ENCODE data around the gene ANKRD37.

ANKRD37 gene

DNA sequence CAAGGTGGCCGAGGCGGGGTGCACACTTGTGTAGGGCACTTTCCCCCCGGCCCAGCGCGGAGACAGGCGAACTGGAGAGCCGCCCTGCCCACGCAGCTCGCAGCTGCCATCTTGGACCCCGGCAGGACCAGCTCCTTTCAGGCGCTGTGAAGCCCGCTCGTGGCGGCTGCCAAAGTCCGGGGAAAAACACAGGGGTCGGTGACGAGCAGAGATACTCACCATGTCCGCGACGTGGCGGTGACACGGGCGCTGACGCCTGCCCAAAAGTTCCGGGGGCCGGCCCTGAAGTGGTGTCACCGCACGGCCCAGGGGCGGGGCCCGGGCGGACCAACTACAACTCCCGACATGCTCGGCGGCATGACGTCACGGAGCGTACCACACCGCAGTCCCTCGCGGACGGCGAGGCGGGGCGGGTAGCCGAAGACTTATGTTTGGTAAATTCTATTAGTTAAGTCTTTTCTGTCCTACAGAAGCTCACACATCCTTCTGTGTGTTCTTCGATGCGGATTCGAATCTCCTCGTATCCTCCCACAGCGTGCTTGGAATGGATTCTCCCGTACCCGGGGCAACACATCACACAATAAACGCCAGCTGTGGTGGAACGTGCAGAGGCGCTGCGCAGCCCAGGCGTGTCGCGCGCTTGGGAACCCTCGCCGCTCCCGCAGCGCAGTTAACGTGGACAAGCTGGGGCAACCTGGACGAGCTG lies 29.2 kb downstream of the ANKRD37 start, which contains the start of gene UFSP2:
Gene UFSP2, minus strand, starts transcription at position 318 of the 706 bp plus-strand sequence. Its CDS starts 96 bp downstream, at position 222.
- DNase-seq (ENCODE audit: low read depth), result peak; percentile 87
- TF ChIP-seq, protein P1, sequence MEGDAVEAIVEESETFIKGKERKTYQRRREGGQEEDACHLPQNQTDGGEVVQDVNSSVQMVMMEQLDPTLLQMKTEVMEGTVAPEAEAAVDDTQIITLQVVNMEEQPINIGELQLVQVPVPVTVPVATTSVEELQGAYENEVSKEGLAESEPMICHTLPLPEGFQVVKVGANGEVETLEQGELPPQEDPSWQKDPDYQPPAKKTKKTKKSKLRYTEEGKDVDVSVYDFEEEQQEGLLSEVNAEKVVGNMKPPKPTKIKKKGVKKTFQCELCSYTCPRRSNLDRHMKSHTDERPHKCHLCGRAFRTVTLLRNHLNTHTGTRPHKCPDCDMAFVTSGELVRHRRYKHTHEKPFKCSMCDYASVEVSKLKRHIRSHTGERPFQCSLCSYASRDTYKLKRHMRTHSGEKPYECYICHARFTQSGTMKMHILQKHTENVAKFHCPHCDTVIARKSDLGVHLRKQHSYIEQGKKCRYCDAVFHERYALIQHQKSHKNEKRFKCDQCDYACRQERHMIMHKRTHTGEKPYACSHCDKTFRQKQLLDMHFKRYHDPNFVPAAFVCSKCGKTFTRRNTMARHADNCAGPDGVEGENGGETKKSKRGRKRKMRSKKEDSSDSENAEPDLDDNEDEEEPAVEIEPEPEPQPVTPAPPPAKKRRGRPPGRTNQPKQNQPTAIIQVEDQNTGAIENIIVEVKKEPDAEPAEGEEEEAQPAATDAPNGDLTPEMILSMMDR (conservative IDR thresholded peaks at IDR 0.05; ENCODE audit: control insufficient read depth, insufficient read depth, low read depth, low read length), result no peak
- peak within 1 kb of the TSS; percentile 95 for H3K4me3 ChIP-seq (ENCODE audit: control insufficient read depth, low read depth, low read length)

DNA sequence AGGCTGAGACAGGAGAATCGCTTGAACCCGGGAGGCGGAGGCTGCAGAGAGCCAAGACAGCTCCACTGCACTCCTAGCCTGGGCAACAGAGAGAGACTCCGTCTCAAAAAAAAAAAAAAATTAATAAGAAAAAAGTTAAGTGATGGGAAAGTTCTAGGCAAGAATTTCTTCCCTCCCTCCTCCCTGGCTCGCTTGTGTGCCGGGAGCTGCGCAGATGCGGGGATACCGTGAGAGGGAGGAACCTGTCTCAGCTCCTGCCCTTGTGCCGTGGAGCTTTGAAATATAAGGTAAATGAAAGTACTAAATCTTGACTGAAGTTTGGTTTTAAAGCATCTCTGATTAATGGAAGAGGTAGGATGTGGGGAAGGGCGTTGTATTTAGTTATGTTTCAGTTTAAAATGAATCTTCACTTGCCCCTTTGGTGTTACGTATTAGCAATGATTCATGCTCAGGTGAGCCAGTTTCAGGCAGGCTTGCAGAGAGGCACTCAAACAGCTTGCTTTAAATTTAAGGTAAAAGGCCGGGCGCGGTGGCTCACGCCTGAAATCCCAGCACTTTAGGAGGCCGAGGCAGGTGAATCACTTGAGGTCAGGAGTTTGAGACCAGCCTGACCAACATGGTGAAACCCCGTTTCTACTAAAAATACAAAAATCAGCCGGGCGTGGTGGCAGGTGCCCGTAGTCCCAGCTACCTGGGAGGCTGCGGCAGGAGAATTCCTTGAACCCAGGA lies 30.5 kb downstream of the ANKRD37 start:
- no peak for DNase-seq (ENCODE audit: low read depth)
- TF ChIP-seq, protein P1 (conservative IDR thresholded peaks at IDR 0.05; ENCODE audit: control insufficient read depth, insufficient read depth, low read depth, low read length), result no peak

DNA sequence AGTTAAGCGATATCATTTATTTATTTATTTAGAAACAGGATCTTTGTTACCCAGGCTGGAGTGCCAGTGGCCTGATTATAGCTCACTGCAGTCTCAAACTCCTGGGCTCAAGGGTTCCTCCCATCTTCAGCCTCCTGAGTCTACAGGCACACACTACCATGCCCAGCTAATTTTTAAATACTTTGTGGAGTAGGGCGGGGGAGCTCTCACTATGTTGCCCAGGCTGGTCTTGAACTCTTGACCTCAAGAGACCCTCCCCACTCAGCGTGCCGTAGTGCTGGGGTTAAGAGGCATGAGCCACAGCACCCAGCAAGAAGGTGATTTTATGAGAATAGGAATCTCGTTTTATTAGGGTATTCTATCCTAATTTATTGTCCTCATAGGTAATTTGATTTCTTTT lies 33.0 kb downstream of the ANKRD37 start:
- TF ChIP-seq, protein P1 (conservative IDR thresholded peaks at IDR 0.05; ENCODE audit: control insufficient read depth, insufficient read depth, low read depth, low read length), result no peak
- no peak for DNase-seq (ENCODE audit: low read depth)
- no peak overlapping the region for H3K4me3 ChIP-seq (ENCODE audit: control insufficient read depth, low read depth, low read length)

More for the DNA sequence above, 30.5 kb downstream of the ANKRD37 start:
- H3K4me3 ChIP-seq (ENCODE audit: control insufficient read depth, low read depth, low read length), result no peak overlapping the region

- TF ChIP-seq, protein P1 (conservative IDR thresholded peaks at IDR 0.05; ENCODE audit: control insufficient read depth, insufficient read depth, low read depth, low read length), result no peak
These were observed 38.8 kb downstream of the ANKRD37 start for GRCh38 chr4:185435466-185435865.

GRCh38 chr4:185437809-185438208 lies 41.2 kb downstream of the ANKRD37 start:
- no peak for DNase-seq (ENCODE audit: low read depth)
- no peak overlapping the region for H3K4me3 ChIP-seq (ENCODE audit: control insufficient read depth, low read depth, low read length)
- TF ChIP-seq, protein P1 (conservative IDR thresholded peaks at IDR 0.05; ENCODE audit: control insufficient read depth, insufficient read depth, low read depth, low read length), result no peak

More at GRCh38 chr4:185435466-185435865, 38.8 kb downstream of the ANKRD37 start:
- no peak overlapping the region for H3K4me3 ChIP-seq (ENCODE audit: control insufficient read depth, low read depth, low read length)
- no peak for DNase-seq (ENCODE audit: low read depth)

GRCh38 chr4:185441479-185441878 lies 44.8 kb downstream of the ANKRD37 start:
- TF ChIP-seq, protein P1 (conservative IDR thresholded peaks at IDR 0.05; ENCODE audit: control insufficient read depth, insufficient read depth, low read depth, low read length), result no peak
- no peak for DNase-seq (ENCODE audit: low read depth)
- H3K4me3 ChIP-seq (ENCODE audit: control insufficient read depth, low read depth, low read length), result no peak overlapping the region
